WTC11 (cell line): Measurements from ENCODE around the gene CYB561D2.

Source experiments
- AR ChIP-seq: fragments of 250-450 bp; sonication (Bioruptor Pico); IDR thresholded peaks from 2 replicates; pipeline ENCODE4 v1.9.0; 2021; ENCODE audit warnings: mild to moderate bottlenecking
- ATF2 ChIP-seq: sonication (generic); formaldehyde crosslinking; IDR thresholded peaks from 2 replicates; pipeline ENCODE4 v1.8.1; 2022; ENCODE audit warnings: low read depth, missing genetic modification reagents, borderline replicate concordance
- CTCF ChIP-seq: fragments of 200-600 bp; IDR thresholded peaks from 2 replicates; pipeline ENCODE4 v1.8.0; 2022; ENCODE audit warnings: antibody characterized with exemption
- GABPB1 ChIP-seq: sonication (generic); formaldehyde crosslinking; IDR thresholded peaks from 2 replicates; pipeline ENCODE4 v1.8.1; 2023; ENCODE audit warnings: mild to moderate bottlenecking, missing genetic modification reagents
- GRHL2 ChIP-seq: fragments of 250-450 bp; sonication (Bioruptor Pico); IDR thresholded peaks from 2 replicates; pipeline ENCODE4 v1.8.0; 2022; ENCODE audit warnings: mild to moderate bottlenecking, moderate library complexity; ENCODE audit not compliant: insufficient replicate concordance, severe bottlenecking
- HMGXB4 ChIP-seq: sonication (generic); formaldehyde crosslinking; IDR thresholded peaks from 2 replicates; pipeline ENCODE4 v1.8.1; 2023; ENCODE audit warnings: mild to moderate bottlenecking, moderate library complexity, missing genetic modification reagents
- IRF2 ChIP-seq: sonication (generic); formaldehyde crosslinking; IDR thresholded peaks from 2 replicates; pipeline ENCODE4 v1.8.0; 2022; ENCODE audit warnings: low read depth, missing genetic modification reagents, borderline replicate concordance
- MAX ChIP-seq: sonication (generic); formaldehyde crosslinking; IDR thresholded peaks from 2 replicates; pipeline ENCODE4 v1.8.0; 2022; ENCODE audit warnings: mild to moderate bottlenecking, missing genetic modification reagents
- ZNF671 ChIP-seq: fragments of 250-450 bp; sonication (Bioruptor Pico); IDR thresholded peaks from 2 replicates; pipeline ENCODE4 v1.8.0; 2021; ENCODE audit warnings: mild to moderate bottlenecking

- TF ChIP-seq CTCF = no peak
- no peak for TF ChIP-seq MAX (CRISPR knock-in tag)
- TF ChIP-seq AR = no peak
- TF ChIP-seq GRHL2 (CRISPR knock-in tag) = no peak
- TF ChIP-seq ATF2 (CRISPR knock-in tag) = no peak
- no peak for TF ChIP-seq IRF2 (CRISPR knock-in tag)
- TF ChIP-seq GABPB1 (CRISPR knock-in tag) = no peak
- no peak for TF ChIP-seq HMGXB4 (CRISPR knock-in tag)
- TF ChIP-seq ZNF671 (CRISPR knock-in tag) = no peak
Measured at GRCh38 chr3:50393061-50393460, 42.4 kb downstream of the CYB561D2 start.
